ENCODE data around the gene C20orf96.

- TF ChIP-seq CTCF (conservative IDR thresholded peaks at IDR 0.05; ENCODE audit: low read length) (no peak), EZH2phosphoT487 (IDR thresholded peaks at IDR 0.05; ENCODE audit: borderline replicate concordance) (no peak)
These were observed 6.4 kb downstream of the C20orf96 start for GRCh38 chr20:284172-284571.
